ENCODE measurements around the gene DUSP28. TPM values are rescaled to one million over a fixed set of nuclear protein-coding genes. Genes with fewer than 3 reads are reported as not detected.
"Not testable (repeated sequence)": the region's sequence is repeated elsewhere in the genome, so short reads cannot be mapped to it uniquely, and the experiment has no call there.

The DUSP28 gene
- polyA plus RNA-seq, 1 experiment: 6.1 TPM

DNA sequence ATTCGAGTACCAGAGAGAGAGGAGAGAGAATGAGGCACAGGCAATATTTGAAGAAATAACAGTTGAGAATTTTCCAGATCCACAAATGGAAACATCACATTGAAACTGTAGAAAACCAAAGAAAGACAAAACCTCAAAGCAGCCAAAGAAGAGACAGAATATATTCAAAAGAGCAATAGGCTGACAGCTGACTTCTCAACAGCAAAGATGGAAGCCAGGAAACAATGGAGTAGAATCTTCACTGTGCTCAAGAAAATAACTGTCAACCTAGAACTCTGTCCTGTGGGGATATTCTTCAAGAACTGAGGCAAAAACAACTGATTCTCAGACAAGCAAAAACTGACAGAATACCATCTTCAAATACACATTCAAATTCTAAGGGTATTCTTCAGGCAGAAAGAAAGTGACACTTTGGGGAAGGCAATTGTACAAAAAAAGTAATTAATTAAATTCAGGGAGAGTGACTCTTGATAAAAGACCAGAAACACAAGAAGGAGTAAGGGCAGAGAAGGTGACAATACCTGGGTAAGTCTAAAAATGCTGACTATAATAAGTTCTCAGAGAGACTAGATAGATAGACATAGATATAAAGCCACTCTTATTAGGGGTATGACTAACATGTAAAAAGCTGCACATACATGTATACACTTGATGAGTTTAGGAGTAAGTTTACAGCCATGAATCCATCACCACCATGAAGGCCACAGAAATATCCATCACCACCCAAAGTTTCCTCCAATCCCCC is 28.0 kb upstream of the DUSP28 start:
- Histone ChIP-seq H3K9me3 (ENCODE audit: control insufficient read depth, insufficient read depth, low read length) (peaks cover 21% of the 10 kb centered on the region), H3K4me3 (ENCODE audit: low read depth, low read length) (no peak overlapping the region), H3K27me3 (ENCODE audit: control insufficient read depth, insufficient read depth, low read length) (no peaks in the 10 kb centered on the region), H3K27ac (ENCODE audit: low read depth, low read length) (no peak overlapping the region)
- POLR2A ChIA-PET: no interaction called here
- DNase-seq (ENCODE audit: low read depth, low spot score): no peak
- CTCF ChIA-PET: interaction anchor here (1.0 to 1.2 kb wide), 2 partner anchors 18 to 35 kb away, joined by 3 to 5 read pairs; no protein-coding TSS in a partner anchor
- TF ChIP-seq, protein P1, sequence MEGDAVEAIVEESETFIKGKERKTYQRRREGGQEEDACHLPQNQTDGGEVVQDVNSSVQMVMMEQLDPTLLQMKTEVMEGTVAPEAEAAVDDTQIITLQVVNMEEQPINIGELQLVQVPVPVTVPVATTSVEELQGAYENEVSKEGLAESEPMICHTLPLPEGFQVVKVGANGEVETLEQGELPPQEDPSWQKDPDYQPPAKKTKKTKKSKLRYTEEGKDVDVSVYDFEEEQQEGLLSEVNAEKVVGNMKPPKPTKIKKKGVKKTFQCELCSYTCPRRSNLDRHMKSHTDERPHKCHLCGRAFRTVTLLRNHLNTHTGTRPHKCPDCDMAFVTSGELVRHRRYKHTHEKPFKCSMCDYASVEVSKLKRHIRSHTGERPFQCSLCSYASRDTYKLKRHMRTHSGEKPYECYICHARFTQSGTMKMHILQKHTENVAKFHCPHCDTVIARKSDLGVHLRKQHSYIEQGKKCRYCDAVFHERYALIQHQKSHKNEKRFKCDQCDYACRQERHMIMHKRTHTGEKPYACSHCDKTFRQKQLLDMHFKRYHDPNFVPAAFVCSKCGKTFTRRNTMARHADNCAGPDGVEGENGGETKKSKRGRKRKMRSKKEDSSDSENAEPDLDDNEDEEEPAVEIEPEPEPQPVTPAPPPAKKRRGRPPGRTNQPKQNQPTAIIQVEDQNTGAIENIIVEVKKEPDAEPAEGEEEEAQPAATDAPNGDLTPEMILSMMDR (IDR thresholded peaks at IDR 0.05; ENCODE audit: low read depth, low read length): no peak

DNA sequence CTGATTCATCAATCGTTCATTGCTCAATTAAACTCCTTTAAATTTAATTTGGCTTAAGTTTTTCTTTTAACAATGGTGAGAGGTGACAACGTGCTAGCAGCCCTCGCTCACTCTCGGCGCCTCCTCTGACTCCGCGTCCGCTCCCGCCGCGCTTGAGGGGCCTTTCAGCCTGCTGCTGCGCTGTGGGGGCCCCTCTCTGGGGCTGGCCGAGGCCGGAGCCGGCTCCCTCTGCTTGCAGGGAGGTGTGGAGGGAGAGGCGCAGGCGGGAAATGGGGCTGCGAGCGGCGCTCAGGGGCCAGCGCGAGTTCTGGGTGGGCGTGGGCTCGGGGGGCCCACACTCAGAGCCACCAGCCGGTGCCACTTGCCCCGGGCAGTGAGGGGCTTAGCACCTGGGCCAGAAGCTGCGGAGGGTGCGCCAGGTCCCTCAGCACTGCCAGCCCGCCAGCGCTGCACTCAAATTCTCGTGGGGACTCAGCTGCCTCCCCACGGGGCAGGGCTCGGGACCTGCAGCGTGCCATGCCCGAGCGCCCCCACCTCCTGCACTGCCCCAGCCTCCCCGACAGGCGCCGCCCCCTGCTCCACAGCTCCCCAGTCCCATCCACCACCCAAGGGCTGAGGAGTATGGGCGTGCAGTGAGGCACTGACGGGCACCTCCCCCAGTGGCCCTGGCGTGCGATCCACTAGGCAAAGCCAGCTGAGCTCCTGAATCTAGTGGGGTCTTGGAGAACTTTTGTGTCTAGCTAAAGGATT is 22.0 kb upstream of the DUSP28 start:
- POLR2A ChIA-PET: no interaction called here
- TF ChIP-seq, protein P1 (IDR thresholded peaks at IDR 0.05; ENCODE audit: low read depth, low read length): no peak
- Histone ChIP-seq H3K27ac (ENCODE audit: low read depth, low read length) (no peak overlapping the region), H3K4me3 (ENCODE audit: low read depth, low read length) (no peak overlapping the region), H3K9me3 (ENCODE audit: control insufficient read depth, insufficient read depth, low read length) (no peaks in the 10 kb centered on the region; the same call in 1 of the 2 replicates), H3K27me3 (ENCODE audit: control insufficient read depth, insufficient read depth, low read length) (no peaks in the 10 kb centered on the region)
- CTCF ChIA-PET: interaction anchor here (2.4 kb wide), 1 partner anchor 24 kb away, joined by 8 read pairs; no protein-coding TSS in a partner anchor
- DNase-seq (ENCODE audit: low read depth, low spot score): no peak

DNA sequence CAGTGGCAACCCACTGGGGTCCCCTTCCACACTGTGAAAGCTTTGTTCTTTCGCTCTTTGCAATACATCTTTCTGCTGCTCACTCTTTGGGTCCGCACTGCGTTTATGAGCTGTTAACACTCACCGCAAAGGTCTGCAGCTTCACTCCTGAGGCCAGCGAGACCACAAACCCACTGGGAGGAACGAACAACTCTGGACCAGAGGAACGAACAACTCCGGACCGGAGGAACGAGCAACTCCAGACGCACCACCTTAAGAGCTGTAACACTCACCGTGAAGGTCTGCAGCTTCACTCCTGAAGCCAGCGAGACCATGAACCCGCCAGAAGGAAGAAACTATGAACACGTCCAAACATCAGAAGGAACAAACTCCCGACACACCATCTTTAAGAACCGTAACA is 21.1 kb upstream of the DUSP28 start:
- H3K9me3 ChIP-seq (ENCODE audit: control insufficient read depth, insufficient read depth, low read length); H3K4me3 ChIP-seq (ENCODE audit: low read depth, low read length); DNase-seq (ENCODE audit: low read depth, low spot score); POLR2A ChIA-PET; H3K27me3 ChIP-seq (ENCODE audit: control insufficient read depth, insufficient read depth, low read length); H3K27ac ChIP-seq (ENCODE audit: low read depth, low read length): not testable (repeated sequence)
- CTCF ChIA-PET: interaction anchor here (2.4 kb wide), 1 partner anchor 25 kb away, joined by 8 read pairs; no protein-coding TSS in a partner anchor

DNA sequence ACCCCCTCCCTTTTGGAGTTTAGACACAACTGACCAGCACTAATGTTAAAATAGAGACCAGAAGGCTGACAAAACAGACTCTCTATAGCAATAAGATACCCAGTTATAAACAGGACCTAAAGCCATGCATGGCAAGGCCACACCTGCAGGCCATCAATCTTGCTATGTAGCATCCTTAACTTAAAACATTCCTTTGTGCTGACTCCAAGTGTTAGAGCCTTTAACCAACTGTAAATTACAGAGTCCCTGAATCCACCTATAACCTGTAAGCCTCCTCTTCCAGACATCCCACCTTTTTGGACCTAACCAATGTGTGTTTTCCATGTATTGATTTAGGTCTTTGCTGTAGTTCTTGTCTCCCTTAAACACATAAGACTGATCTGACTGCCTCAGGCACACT is 20.3 kb upstream of the DUSP28 start:
- DNase-seq (ENCODE audit: low read depth, low spot score): no peak
- Histone ChIP-seq H3K27ac (ENCODE audit: low read depth, low read length) (no peak overlapping the region), H3K9me3 (ENCODE audit: control insufficient read depth, insufficient read depth, low read length) (no peaks in the 10 kb centered on the region; the same call in 1 of the 2 replicates), H3K4me3 (ENCODE audit: low read depth, low read length) (no peak overlapping the region), H3K27me3 (ENCODE audit: control insufficient read depth, insufficient read depth, low read length) (no peaks in the 10 kb centered on the region)
- TF ChIP-seq, protein P1 (IDR thresholded peaks at IDR 0.05; ENCODE audit: low read depth, low read length): no peak
- ChIA-PET POLR2A (no interaction called here), CTCF (no interaction called here)

DNA sequence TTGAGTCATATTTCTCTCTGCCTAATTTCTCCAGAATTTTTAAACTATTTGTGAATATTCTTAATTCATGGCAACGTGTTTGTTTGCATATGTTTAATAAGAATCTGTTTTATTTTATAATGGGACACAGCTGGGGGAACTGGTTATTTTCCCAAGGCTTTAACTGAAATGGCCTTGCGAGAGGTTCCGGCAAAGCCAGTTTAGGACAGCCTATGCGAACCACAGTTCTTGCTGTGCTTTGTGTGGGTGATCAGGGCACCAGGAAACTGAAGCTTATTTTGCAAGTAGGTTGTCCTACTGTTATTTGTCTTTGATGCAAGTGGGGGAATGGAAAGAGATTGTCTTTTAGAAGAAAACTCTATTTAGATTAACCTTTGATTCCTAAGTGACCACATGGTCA is 8.9 kb upstream of the DUSP28 start:
- POLR2A ChIA-PET: interaction anchor here (0.6 to 1.5 kb wide), 2 partner anchors 9 to 10 kb away, joined by 4 to 6 read pairs; no protein-coding TSS in a partner anchor
- no peak for DNase-seq (ENCODE audit: low read depth, low spot score)

More for the DNA sequence above, 8.9 kb upstream of the DUSP28 start:
- Histone ChIP-seq H3K9me3 (ENCODE audit: control insufficient read depth, insufficient read depth, low read length) (peaks cover 4% of the 10 kb centered on the region; the same call in 1 of the 2 replicates), H3K4me3 (ENCODE audit: low read depth, low read length) (no peak overlapping the region), H3K27ac (ENCODE audit: low read depth, low read length) (no peak overlapping the region), H3K27me3 (ENCODE audit: control insufficient read depth, insufficient read depth, low read length) (no peaks in the 10 kb centered on the region)
- CTCF ChIA-PET: interaction anchor here (1.6 to 1.8 kb wide), 3 partner anchors 8 to 37 kb away, joined by 4 to 9 read pairs (median 6); no protein-coding TSS in a partner anchor
- TF ChIP-seq, protein P1 (IDR thresholded peaks at IDR 0.05; ENCODE audit: low read depth, low read length): no peak
